ENCODE data around the gene C19orf25.

The C19orf25 gene

DNA sequence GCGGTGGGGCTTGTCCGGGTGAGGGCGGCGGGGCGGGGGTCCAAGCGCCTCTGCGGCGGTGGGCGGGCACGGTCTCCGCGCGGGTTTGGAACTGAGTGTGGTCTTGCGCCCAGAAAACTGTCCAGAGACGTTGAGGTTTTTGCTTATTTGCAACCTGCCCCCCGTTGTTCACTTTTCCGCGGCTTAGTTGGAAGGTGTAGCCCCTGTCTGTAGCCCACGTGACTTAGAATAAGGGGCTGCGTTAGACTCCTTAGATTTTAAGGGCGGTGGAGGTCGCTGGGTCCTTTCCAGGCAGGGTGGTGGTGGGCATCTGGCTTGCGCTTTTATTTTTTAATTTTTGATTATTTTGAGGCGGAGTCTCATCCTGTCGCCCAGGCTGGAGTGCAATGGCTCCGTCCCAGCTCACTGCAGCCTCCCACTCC, 40.1 kb downstream of the C19orf25 start:
- no peak for DNase-seq (ENCODE audit: low read depth)
- TF ChIP-seq, protein P1, sequence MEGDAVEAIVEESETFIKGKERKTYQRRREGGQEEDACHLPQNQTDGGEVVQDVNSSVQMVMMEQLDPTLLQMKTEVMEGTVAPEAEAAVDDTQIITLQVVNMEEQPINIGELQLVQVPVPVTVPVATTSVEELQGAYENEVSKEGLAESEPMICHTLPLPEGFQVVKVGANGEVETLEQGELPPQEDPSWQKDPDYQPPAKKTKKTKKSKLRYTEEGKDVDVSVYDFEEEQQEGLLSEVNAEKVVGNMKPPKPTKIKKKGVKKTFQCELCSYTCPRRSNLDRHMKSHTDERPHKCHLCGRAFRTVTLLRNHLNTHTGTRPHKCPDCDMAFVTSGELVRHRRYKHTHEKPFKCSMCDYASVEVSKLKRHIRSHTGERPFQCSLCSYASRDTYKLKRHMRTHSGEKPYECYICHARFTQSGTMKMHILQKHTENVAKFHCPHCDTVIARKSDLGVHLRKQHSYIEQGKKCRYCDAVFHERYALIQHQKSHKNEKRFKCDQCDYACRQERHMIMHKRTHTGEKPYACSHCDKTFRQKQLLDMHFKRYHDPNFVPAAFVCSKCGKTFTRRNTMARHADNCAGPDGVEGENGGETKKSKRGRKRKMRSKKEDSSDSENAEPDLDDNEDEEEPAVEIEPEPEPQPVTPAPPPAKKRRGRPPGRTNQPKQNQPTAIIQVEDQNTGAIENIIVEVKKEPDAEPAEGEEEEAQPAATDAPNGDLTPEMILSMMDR (conservative IDR thresholded peaks at IDR 0.05; ENCODE audit: low read depth, low read length), result no peak

DNA sequence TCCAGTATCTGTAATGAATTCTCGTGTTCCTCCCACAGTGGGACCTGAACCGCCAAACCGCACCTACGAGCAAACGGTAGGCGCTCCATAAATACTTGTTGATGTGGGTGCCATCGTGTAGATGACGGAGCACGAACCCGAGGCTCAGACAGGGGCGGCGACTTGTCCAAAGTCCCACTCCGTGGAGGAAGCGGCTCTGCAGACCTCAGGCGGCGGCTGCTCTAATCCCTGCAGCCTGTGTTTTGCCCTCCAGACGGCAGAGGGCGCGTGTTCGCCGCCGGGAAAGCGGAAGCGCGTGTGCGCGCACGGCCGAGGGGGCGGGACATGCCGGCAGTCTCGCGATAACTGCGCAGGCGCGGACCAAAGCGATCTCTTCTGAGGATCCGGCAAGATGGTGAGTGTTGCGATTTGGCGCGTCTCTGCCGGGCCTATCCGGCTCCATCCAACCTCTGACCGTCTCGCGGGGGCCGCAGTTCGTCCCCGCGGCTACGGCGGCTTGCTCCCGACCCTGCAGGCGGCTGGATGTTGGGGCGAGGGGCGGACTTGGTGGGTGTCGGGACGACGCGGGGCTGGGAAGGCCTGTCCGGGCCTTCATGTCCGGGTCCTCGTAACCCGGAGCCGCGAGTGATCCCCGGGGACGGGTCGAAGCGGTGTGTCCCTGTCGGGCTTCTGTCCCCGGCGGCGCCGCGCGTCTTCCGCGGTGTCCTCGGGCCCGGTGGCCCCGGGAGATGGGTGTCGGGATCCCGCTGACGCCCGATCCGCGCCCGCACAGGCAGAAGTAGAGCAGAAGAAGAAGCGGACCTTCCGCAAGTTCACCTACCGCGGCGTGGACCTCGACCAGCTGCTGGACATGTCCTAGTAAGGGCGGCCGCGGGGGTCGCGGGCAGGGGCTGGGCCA, 40.7 kb downstream of the C19orf25 start, which contains the start of gene RPS15:
TSS of gene RPS15 (plus strand) at position 362 of the 898 bp plus-strand sequence. CDS start at position 392, 30 bp downstream.
- H3K4me3 ChIP-seq (ENCODE audit: low read length), result peak within 1 kb of the TSS; percentile 76
- TF ChIP-seq, protein P1 (conservative IDR thresholded peaks at IDR 0.05; ENCODE audit: low read depth, low read length), result peak; percentile 91
- peak; percentile 71 for DNase-seq (ENCODE audit: low read depth)

More for the DNA sequence above, 40.1 kb downstream of the C19orf25 start:
- H3K4me3 ChIP-seq (ENCODE audit: low read length), result peak overlapping the region; percentile 76

DNA sequence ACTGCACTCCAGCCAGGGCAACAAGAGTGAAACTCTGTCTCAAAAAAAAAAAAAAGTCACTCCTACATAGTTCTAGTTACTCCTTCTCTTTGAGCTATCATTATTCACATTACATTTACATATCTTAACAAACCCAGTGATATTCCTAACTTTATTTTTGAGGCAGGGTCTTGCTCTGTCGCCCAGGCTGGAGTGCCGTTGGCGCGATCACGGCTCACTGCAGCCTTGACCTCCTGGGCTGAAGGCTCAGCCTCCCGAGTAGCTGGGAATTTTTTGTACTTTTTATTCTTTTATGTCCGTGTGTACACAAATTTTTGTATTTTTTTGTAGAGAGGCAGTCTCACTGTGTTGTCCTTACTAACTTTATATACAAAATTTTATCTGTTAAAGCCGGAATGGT, 41.4 kb downstream of the C19orf25 start:
- DNase-seq (ENCODE audit: low read depth), result no peak
- TF ChIP-seq, protein P1 (conservative IDR thresholded peaks at IDR 0.05; ENCODE audit: low read depth, low read length), result no peak
- no peak overlapping the region for H3K4me3 ChIP-seq (ENCODE audit: low read length)

DNA sequence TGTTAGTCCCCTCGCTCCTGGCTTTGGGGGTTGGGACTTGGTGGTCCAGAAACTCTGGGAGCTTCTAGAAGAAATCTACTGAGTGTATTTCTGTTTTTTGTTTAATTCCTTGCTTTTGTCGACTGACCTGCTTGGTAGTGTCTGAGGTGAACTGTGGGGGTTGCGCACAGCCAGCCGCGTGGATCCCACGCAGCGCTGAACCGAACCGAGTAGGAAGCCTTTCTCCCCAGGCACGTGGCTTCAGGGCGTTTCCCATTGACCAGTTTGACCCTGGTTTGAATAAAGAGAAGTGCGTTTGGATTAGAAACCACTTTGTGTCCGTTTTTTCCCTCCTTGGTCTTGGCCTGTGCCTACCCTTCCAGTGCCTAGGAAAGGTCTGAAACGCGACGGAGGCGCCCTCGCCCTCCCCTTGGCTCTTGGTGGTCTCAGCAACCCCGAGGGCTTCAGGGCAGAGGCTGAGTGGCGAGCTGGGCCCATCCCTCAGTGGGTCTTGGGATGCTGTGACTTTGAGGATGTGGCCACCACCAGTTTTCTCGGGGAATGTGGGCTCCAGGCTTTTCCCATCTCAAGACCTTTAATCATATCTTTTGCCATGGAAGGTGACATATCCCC, 43.5 kb downstream of the C19orf25 start:
- no peak overlapping the region for H3K4me3 ChIP-seq (ENCODE audit: low read length)

DNA sequence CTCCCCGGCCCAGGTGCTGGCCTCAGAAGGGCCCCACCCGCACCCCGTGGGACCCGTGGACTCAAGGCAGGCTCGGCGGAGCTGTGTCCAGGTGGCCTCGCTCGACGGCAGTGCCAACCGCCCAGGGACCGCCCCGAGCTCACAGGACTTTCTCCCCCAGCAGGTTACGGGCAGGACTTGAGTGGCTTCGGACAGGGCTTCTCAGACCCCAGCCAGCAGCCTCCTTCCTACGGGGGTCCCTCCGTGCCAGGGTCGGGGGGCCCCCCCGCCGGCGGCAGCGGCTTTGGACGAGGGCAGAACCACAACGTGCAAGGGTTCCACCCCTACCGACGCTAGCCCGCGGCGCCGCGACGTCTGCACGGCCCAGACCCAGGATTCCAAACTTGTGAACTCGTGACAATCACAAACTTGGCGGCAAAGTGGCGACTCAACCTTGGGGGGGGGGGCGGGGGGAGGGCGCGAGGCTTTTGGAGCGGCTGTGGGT, 44.4 kb downstream of the C19orf25 start:
- TF ChIP-seq, protein P1 (conservative IDR thresholded peaks at IDR 0.05; ENCODE audit: low read depth, low read length), result no peak
- no peak for DNase-seq (ENCODE audit: low read depth)
- H3K4me3 ChIP-seq (ENCODE audit: low read length), result no peak overlapping the region

More for the DNA sequence above, 43.5 kb downstream of the C19orf25 start:
- TF ChIP-seq, protein P1 (conservative IDR thresholded peaks at IDR 0.05; ENCODE audit: low read depth, low read length), result no peak
- no peak for DNase-seq (ENCODE audit: low read depth)

DNA sequence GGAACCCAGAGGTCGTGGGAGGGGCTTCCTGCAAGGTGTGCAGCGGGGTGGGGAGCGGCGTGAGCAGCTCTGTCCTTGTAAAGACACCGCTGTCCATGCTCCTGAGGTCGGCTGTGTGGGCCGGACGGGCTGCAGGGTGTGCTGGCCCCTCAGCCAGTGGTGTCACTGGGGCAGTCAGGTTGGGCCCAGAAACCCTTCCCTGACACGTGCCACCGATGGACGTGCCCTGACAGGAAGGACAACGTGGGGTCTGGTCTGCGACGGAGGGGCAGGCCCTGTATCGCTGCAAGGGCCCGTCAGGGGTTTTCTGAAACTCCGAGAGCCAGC, 45.0 kb downstream of the C19orf25 start:
- DNase-seq (ENCODE audit: low read depth), result no peak
- TF ChIP-seq, protein P1 (conservative IDR thresholded peaks at IDR 0.05; ENCODE audit: low read depth, low read length), result no peak
- H3K4me3 ChIP-seq (ENCODE audit: low read length), result no peak overlapping the region
